K562 (cell line): ENCODE data around the gene SH3PXD2B.

Experiments used
- BCL6 ChIP-seq: fragments of 250-450 bp; sonication (Bioruptor Pico); IDR thresholded peaks from 2 replicates; pipeline ENCODE4 v1.4.0; 2020
- DNMT1 ChIP-seq: fragments of 450-650 bp; IDR thresholded peaks from 2 replicates; pipeline ENCODE4 v1.6.1; 2016; ENCODE audit warnings: antibody characterized with exemption, mild to moderate bottlenecking
- MTA2 ChIP-seq: fragments of 450-650 bp; IDR thresholded peaks from 2 replicates; pipeline ENCODE4 v1.6.1; 2016; ENCODE audit warnings: low read depth
- TF ChIP-seq, protein P1 (sequence below): IDR thresholded peaks from 2 replicates; pipeline ENCODE4 v1.6.1; 2012; ENCODE audit warnings: low read depth, low read length, improper control_type of control experiment, borderline replicate concordance
- TF ChIP-seq, protein P2 (sequence below), 2 experiments: fragments of 450-650 bp in 1 of 2; sonication (generic) in 1 of 2; formaldehyde crosslinking in 1 of 2; IDR thresholded peaks; 2 replicates each; pipeline versions ENCODE4 v1.7.1 to v1.9.0; 2016 to 2022; ENCODE audit warnings: inconsistent platforms in 1 of 2, mild to moderate bottlenecking in 1 of 2, missing genetic modification reagents in 1 of 2
- TF ChIP-seq, protein P3 (sequence below), 3 experiments: IDR thresholded peaks in 2 of 3; conservative IDR thresholded peaks in 1 of 3; 2 replicates each; pipeline ENCODE4 v1.5.1; 2011 to 2012; ENCODE audit warnings: low read length in 3 of 3, mild to moderate bottlenecking in 3 of 3, control low read depth in 2 of 3, improper control_type of control experiment in 1 of 3, inconsistent platforms in 1 of 3, low read depth in 1 of 3, mixed read lengths in 1 of 3, moderate library complexity in 1 of 3; ENCODE audit not compliant: insufficient read depth in 2 of 3

DNA sequence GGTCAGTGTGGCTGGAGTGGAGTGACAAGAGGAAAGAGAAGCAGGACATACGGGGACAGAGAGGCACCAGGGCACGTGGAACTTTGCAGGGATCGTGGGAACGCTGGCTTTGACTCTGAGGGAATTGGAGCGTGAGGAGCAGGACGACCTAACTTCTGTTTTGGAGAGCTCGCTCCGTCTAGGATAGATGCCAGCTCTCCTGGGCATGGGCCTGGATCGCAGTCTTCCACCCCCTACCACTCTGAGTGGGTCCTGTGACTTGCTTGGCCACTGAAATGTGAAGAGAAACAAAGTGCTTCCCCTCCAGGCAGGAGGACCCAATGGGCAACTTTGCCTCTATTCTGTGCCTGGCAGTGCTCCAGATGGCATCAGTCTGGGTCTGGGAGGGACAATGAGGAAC, 8.7 kb upstream of the SH3PXD2B start:
- no peak for TF ChIP-seq MTA2
- TF ChIP-seq, protein P1, sequence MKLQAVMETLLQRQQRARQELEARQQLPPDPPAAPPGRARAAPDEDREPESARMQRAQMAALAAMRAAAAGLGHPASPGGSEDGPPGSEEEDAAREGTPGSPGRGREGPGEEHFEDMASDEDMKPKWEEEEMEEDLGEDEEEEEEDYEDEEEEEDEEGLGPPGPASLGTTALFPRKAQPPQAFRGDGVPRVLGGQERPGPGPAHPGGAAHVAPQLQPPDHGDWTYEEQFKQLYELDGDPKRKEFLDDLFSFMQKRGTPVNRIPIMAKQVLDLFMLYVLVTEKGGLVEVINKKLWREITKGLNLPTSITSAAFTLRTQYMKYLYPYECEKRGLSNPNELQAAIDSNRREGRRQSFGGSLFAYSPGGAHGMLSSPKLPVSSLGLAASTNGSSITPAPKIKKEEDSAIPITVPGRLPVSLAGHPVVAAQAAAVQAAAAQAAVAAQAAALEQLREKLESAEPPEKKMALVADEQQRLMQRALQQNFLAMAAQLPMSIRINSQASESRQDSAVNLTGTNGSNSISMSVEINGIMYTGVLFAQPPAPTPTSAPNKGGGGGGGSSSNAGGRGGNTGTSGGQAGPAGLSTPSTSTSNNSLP = no peak
- no peak for TF ChIP-seq BCL6 (CRISPR knock-in tag)
- TF ChIP-seq, protein P2, sequence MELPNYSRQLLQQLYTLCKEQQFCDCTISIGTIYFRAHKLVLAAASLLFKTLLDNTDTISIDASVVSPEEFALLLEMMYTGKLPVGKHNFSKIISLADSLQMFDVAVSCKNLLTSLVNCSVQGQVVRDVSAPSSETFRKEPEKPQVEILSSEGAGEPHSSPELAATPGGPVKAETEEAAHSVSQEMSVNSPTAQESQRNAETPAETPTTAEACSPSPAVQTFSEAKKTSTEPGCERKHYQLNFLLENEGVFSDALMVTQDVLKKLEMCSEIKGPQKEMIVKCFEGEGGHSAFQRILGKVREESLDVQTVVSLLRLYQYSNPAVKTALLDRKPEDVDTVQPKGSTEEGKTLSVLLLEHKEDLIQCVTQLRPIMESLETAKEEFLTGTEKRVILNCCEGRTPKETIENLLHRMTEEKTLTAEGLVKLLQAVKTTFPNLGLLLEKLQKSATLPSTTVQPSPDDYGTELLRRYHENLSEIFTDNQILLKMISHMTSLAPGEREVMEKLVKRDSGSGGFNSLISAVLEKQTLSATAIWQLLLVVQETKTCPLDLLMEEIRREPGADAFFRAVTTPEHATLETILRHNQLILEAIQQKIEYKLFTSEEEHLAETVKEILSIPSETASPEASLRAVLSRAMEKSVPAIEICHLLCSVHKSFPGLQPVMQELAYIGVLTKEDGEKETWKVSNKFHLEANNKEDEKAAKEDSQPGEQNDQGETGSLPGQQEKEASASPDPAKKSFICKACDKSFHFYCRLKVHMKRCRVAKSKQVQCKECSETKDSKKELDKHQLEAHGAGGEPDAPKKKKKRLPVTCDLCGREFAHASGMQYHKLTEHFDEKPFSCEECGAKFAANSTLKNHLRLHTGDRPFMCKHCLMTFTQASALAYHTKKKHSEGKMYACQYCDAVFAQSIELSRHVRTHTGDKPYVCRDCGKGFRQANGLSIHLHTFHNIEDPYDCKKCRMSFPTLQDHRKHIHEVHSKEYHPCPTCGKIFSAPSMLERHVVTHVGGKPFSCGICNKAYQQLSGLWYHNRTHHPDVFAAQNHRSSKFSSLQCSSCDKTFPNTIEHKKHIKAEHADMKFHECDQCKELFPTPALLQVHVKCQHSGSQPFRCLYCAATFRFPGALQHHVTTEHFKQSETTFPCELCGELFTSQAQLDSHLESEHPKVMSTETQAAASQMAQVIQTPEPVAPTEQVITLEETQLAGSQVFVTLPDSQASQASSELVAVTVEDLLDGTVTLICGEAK (IDR thresholded peaks at IDR 0.05) = no peak
- TF ChIP-seq, protein P2 (CRISPR knock-in tag; IDR thresholded peaks at IDR 0.05) = no peak
- TF ChIP-seq DNMT1 = no peak
- TF ChIP-seq, protein P3, sequence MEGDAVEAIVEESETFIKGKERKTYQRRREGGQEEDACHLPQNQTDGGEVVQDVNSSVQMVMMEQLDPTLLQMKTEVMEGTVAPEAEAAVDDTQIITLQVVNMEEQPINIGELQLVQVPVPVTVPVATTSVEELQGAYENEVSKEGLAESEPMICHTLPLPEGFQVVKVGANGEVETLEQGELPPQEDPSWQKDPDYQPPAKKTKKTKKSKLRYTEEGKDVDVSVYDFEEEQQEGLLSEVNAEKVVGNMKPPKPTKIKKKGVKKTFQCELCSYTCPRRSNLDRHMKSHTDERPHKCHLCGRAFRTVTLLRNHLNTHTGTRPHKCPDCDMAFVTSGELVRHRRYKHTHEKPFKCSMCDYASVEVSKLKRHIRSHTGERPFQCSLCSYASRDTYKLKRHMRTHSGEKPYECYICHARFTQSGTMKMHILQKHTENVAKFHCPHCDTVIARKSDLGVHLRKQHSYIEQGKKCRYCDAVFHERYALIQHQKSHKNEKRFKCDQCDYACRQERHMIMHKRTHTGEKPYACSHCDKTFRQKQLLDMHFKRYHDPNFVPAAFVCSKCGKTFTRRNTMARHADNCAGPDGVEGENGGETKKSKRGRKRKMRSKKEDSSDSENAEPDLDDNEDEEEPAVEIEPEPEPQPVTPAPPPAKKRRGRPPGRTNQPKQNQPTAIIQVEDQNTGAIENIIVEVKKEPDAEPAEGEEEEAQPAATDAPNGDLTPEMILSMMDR (IDR thresholded peaks at IDR 0.05 in 2 of 3, conservative IDR thresholded peaks at IDR 0.05 in 1 of 3; ENCODE audit: insufficient read depth in 2 of 3, low read depth in 1 of 3, low read length in 3 of 3) = no peak
